CD4-positive, alpha-beta T cell treated with Interleukin-21 for 1 hour (primary cell): ENCODE measurements around the gene TNIP1.
A peak's percentile ranks its signal among the peaks of the same experiment; 100 is the strongest.

ENCODE experiments used
- DNase-seq: peaks from one replicate; pipeline ENCODE4 v3.0.0-alpha.2; 2020

Gene TNIP1

DNA sequence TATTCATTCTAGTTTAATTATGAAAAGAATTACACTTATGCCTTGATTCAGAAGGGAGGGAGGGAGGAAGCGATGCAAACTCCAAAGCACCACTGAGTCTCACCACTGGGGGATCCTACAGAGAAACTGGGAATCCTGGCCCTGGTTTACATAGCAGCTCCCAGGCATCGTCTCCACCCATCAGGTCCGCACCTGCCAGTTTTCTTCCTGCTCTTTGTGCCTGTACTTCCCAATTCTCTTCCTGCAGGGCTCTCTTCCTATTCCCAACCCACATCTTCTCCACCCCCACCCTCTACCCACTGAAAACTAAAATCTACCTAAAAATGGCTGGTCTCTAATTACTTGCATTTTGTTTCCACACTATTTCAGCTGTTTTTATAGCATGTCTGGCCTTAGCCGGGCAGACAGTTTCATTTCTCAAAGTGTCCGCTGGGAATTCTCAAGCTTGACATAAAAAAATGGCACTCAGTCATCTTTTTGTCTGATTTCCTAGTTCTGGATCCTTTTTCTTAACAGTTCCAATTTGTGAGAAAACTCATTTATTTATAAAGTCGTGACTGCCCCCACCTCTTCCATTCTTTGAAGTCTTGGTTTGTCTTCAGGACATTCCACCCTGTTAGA lies 1.6 kb upstream of the TNIP1 start:
- DNase-seq = no peak

DNA sequence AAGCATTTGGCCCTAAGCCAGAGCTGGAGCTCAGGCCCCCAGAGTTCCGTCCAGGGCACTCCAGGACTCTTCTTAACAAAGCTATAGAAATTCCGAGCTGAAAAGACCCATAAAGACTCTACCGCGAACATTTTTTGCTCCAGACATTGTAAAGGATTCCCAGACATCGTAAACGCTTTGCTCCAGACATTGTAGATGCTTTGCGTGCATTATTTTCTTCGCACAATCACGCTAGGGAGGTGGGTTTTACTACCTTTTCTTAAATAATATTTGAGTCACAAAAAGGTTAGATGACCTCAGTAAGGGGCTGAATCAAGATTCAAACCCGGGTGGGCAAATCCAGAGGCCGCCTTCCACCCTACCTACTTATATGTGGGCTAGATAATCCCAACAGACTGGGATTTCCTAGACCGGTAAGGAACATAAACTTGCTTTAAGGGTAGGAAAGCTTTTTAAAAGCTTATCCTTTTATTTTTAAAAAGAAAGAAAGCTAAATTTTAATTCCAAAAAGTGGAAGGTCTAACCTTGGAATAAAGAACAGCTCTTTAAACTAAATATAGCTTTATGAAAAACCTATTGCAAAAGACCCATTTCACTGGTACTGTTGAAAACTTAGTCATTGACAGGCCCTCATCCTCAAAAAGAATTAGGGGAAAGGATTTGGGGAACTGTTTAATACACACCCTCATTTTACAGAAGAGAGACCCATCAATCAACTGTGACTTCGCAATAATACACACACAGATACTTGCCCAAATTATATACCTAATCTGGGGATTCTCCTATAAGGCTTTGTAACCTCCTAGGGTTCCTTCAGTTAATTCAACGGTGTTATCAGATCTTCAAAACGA lies 822 bp upstream of the TNIP1 start:
- no peak for DNase-seq

DNA sequence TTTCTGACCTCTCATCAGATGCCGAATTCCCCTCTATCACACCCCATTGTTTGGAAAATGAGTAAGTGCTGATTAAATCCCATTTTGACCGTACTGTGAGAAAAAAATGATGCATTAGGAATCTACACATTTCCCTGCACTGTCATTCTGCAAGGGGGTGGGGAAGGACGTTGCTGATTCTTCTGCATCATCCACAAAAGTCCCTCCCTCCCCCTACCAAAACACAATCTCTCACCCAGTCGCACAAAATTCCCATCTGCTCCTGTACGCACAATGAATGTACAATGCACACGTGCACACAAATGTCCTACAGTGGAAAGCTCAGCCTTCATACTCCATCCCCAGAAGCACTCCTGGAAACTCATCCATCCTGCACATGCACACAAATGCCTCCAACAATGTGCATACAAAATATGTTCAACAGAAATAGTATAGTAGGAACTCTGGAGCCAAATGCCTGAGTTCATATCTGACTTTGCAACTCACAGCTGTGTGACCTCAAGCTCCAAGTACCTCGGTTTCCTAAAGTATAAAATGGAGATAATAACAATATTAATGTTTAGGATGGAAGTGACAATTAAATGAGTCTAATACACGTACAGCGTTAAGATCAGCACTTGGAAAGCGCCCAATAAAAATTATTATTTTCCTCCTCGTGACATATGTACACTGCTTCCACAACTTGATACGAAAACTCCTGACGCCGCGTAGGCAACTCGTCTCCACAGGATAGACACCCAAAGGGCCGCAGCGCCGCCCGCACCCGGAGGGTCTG lies 809 bp downstream of the TNIP1 start:
- DNase-seq = peak; percentile 30

DNA sequence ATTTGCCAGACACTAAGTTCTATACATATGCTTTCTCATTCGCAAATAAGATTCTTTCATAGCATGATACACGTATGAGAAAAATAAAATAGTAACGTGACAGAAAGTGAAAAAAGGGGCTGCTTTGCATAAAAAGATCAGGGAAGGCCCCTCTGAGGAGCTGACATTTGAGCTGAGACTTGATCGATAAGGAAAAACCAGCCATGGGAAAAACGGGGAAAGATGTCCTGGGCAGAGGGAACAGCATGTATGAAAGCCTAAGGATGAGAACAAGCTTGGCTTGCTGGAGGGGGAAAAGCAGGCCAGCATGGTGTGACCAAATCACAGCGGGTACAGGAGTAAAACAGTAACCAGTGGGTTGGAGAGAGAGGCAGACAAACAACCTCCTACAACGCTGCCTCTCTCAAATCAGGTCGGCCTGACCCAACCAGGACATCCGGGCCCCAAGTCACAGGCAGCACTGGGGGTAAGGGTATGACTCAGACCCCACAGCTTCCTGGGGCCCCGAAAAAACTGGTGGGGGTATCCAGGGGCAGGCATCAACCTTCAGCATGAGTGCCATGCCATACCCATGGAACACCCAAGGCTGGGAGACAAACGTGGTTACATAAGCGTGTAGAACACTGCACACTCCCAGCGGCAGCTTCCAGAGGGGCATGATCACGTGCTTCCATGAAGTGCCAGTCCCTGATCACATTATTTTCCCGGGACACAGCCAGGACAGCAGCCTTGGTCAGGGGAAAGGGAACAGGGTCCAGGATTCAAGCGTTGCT lies 2.2 kb downstream of the TNIP1 start:
- peak; percentile 73 for DNase-seq

DNA sequence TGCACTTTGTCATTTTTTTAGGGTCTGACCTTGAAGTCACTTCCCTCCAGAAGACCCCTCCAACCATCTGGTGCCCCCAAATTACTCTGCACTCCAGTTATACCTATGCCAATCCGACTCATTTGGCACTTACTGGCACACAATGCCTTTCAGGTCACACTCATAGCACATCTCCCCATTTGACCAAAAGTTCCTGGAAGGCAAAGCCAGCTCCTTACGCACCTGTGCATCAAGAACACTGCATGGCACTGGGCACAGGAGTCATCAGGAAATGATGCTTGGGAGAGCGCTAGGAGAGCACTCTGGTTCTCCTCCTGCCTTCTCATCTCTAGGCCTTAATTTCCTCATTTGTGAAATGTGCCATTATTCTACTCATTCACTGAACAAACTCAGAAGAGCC lies 2.9 kb downstream of the TNIP1 start:
- no peak for DNase-seq

DNA sequence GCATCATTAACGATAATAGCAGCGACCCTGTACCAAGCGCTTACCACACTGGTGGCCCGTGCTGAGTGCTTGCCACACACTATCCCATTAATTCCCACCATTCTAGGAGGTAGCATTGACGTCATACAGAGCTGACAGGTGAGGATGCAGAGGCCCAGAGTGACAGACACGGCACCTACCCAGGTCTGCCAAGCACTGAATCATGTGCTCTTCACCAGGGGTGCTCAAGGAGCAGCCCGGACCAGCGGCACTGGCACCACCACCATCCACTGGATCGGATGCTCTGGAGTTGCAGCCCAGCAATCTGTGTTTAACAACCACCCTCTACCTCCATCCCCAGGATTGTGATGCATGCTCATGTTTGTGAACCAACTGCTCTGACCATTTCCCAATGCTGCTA lies 3.4 kb downstream of the TNIP1 start:
- no peak for DNase-seq

DNA sequence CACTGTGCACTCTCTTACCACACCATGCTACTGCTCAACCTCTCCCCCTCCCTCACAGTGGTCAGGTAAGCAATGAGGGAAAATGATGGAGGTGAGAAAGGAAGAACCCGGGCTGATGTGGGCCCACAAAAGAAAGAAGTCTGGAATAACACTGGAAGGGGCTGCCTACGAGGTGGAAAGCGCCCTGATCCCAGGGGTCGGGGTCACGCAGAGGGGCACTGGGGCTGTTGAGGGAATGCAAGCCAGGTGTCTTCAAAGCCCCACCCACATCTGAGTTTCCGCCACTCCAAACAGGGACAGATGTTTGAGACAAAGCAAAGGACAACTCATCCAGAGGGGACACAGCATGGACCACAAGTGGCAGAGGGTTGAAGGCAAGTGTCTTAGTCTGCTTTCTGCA lies 4.2 kb downstream of the TNIP1 start:
- no peak for DNase-seq

DNA sequence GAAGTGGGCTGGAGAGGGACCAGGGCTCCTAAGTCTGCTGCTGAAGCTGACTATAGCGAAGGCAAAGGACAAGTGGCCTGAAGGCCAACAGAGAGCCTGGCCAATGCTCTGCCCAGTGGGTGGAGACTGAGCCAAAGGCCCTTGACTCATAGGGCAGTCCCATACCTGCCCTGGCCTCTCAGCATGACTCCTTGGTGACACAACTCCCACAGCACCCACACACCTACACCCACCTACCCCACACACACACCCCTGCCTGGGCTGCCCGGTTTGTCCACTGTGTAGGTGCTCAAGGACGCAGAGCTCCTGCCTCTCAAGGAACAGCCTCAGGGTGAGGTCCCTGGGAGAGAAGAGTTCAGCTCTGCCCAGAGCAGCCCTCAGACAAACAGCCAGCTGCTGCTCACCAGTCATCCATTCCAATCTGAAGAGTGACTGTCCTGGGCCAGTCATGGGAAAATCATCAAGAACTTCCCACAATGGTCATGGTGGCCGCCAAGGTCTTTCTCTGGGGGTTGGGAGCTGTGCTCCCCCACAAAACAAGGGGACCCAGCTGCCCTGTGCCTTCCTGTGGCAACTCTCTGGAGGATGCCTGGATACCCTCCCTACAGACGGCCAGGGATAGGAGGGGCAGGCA lies 5.0 kb downstream of the TNIP1 start:
- no peak for DNase-seq

DNA sequence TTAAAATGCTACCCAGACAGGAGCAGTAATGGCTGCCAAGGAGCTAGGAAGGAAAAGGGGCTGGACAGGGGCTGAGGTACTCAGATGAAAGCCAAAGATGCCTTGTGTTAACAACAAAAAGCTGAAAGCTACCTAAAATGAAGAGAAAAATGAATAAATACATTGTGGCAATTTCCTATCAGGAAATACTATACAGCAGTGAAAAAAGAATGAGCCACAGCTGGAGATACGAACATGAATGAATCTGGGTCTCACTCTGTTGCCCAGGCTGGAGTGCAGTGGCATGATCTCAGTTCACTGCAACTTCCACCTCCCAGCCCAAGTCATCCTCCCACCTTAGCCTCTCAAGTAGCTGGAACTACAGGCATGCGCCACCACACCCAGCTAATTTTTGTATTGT lies 6.3 kb downstream of the TNIP1 start:
- DNase-seq = no peak

DNA sequence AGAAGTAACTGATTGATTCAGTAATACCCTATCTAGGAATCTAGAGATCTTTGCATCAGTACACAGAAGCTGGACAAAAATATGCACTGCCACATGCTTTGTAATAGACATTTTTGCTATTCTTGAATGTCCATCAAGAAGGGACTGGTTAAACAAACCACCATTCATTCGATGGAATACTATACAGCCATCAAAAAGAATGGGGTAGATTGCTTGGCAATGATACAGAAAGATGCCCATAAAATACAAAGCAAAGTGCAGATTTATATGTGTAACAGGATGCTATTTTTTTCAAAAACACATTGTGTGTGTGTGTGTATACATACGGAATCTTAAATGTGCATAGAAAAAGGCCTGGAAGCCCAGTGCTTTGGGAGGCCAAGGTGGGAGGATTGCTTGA lies 7.6 kb downstream of the TNIP1 start:
- no peak for DNase-seq

DNA sequence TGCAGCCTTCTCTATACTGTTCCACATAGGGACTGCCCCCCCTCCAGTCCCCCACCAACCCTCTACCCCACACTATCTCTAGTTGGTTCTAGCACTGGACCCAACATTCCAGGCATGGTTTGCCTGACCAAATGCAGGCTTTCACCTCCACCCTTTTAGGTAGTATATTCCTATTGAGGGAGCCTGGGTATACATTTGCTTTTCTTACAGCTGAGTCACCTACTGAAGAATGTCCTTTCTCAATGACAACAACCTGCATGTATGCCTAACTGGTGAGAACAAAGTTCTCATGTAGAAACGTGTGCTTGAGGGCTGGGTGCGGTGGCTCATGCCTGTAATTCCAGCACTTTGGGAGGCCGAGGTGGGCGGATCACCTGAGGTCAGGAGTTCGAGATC lies 8.2 kb downstream of the TNIP1 start:
- DNase-seq = no peak

DNA sequence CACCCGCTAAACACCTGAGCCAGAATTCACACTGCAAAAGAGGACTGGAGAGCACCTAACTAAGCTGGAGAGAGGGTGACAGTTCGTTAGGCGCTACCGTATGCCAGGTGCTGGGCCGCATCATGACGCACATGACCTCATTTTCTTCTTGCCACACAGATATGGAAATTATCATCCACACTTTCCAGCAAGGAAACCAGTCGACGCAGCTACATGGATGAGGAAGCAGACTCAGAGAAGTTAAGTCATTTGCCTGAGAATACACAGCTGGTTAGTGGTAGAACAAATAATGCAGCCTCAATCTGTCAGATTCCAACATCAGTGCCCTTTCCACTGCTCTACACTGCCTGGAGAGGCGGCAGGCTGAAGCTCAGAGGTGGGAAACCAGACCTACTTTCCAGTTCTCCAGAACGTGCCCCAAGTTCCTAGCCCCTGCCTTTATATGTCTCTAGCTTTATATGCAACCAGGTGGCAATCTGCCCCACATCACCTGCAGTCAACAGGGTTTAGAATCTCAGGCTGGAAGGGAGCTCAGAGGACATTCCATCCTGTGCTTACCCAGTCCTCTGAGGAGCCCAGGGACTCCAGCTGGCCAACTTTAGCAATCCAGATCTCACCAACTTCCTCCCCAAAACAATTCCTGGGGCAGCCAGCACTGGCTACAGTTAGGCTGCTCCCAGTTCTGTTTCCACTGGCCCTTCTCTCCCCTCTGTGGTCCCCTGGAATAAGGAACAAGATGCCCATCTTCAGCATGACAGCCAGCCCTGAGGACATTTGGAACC lies 8.8 kb downstream of the TNIP1 start:
- no peak for DNase-seq

DNA sequence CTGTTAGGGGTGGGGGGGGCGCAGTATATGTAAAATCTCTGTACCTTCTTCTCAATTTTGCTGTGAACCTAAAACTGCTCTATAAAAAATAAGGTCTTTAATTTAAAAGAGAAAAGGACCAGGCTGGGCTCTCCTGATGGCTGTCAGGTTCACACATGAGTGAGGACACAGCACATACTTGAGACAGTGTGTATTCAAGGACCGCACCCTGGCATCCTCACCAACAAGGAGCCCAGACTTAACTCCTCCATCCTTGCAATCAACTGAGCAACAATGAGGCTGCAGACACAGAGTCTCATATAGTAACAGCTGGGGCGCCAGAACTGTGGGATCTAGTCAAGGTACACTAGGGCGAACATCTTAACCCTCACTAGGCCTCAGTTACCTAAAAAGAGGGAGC lies 9.8 kb downstream of the TNIP1 start:
- DNase-seq = no peak

DNA sequence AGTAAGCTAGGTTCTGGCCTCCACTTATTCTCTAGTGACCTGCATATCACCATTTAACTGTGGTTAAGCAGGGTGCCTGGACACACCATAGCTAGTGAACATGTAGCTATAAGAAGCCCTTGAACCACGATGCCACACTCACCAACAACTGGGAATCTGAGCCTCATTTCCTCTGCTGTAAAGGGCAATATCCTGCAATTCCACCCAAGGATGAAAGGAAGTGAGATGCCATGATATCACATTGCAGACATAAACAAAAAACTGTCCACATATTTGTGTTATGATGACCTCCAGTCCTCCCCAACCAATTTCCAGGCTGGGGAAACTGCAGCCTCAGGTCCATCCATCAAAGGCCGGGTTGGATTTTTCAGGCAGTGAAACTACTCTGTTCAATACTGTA lies 10.4 kb downstream of the TNIP1 start:
- DNase-seq = no peak

DNA sequence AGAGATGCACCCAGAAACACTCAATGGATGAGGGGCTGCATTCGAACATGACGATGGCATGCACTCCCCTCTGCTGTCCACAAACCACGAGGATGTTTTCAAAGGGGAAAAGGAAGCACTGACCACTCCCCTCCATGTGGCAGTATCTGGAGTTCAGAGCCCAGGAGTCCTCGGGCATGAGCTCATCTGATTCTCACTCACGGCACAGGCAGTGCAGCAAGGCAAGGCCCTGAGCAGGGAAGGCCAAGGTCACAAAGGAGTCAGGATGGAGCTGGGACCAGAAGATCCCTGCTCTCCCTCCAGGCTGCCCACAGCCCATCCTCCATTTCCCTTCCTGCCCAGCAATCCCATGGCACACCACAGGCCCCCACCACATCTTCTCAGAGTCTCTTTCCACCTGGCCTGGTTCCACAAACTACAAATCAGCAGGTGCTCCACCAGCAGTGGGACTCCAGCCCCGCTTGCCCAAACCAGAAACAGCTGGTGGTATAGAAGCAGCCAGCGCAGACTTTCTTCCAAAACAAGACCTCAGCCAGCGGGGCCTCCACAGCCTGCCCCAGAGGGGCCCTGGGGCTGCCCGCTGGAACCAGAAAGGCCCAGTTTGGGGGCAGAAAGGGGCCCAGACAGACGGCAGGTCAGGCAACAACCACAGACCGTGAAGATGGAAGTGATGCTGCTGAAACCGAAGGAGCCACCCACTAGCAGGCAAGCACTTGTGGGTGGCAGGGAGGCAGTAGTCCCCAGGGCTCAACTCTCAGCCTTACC lies 12.2 kb downstream of the TNIP1 start:
- no peak for DNase-seq

DNA sequence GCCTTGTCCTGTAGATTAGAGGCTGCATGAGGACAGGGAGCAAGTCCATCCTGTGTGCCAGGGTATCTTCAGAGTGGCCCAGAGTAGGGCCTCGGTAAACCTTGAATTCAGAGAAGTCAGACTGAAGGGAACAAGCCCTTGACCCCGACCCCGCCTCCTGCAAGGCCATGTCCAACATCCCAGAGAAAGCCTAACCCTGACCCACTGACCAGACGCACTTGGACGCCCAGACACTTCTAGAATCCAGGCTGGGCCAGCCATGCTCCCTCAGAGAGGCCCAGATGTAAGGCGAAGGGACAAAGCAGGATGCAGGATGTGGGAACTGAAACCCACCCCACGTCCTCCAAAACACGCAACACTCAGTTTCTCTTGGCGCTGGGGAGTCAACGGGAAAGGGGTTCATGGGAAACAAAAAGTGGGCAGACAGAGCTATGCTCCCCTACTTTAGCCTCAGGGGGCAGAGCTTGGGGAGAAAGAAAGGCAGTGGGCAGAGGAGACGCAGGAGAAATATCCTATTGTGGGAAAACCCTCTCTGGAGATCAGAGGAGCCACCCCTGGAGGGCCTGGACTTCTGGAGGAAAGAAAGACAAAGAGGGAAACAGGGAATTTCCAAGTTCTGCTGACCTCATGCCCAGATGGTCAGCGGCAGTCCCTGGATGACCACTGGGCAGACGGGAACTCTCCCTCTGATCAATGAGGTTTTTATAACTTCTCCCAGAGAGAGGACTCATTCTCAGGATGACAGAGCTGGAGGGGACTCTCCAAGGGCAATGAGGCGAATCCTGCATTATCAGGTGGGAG lies 13.0 kb downstream of the TNIP1 start:
- DNase-seq = no peak

DNA sequence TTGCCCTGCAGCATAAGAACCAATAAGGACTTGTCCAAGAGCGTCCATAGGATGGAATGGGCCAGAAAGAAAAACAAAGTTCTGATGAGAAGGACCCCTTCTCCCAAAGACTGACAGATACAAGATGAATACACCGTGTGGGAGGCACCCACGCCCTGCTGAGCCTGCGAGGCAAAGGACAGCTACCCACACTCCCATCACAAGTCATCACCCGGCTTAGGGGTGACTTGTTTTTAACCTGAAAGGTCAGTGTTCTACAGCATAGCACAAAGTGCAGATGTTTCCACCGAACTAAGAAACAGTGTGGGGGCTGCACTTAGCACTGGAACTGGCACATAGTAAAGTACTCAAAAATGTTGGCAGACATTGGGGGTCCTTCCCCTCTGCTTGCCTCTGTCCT lies 13.9 kb downstream of the TNIP1 start:
- DNase-seq = no peak

DNA sequence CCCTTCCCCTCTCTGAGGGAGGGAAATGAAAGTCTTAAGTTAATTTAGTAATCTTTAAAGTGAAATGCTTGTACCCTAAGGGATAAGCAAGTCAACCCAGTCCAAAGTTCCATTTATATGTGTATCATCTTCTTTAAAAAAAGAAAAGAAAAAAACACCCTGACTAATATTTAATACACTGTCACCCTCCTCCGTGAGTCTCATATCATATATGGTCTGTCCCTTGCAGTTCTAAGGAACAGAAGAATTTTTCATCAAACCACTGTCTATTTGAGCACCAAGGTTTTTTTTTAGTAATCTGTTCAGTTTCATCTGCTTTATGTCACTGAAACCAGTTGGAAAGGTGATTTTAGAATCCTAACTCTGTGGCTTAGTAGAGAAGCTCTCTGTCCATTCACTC lies 15.2 kb downstream of the TNIP1 start:
- no peak for DNase-seq

DNA sequence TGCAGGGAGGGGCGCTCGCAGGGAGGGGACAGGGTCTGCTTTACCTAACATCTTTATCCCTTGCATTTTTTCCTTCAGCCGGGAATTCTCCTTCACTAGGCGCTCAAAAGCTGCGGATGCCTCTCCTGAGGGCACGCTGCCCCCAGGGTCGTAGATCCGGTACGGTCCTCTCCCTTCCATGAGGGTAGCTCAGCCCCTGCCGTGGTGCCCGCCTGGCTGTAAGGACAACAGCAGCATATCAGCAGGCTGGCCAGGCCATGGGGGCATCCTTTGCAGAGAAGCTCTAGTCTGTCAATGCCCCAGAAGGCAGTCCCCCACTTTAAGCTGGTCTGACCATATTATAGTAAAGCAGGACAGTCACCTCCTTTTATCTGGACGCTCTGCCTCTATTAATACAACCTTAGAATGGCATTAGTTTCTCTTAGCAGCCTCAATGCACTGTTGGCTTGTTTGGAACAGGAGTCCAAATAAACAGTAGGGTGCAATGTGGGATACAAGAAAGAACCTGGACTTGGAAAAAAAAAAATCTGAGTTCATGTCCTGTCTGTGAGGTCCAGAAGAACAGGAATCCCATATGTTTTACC lies 15.8 kb downstream of the TNIP1 start:
- no peak for DNase-seq
